Testis (tissue), 3 donors: ENCODE measurements around the gene PRR9. TPM values are rescaled to one million over a fixed set of nuclear protein-coding genes. Genes with fewer than 3 reads are reported as not detected.

Source experiments
- DNase-seq: peaks from one replicate; pipeline ENCODE4 v3.0.0-alpha.2; 2019
- H3K27ac ChIP-seq, 2 donors: fragments of 200-600 bp; sonication (generic); one replicate each; pipeline ENCODE4 v1.5.1; 2019
- H3K27me3 ChIP-seq: fragments of 200-600 bp; sonication (generic); one replicate; pipeline ENCODE4 v1.5.1; 2019
- H3K36me3 ChIP-seq: fragments of 200-600 bp; sonication (generic); one replicate; pipeline ENCODE4 v1.5.1; 2017; ENCODE audit warnings: low read depth; ENCODE audit errors: missing control alignments
- H3K4me1 ChIP-seq: fragments of 200-600 bp; sonication (generic); one replicate; pipeline ENCODE4 v1.5.1; 2019
- H3K4me3 ChIP-seq, 2 donors: fragments of 200-600 bp; sonication (generic); one replicate each; pipeline ENCODE4 v1.5.1; 2017 to 2019
- H3K9me3 ChIP-seq: fragments of 200-600 bp; sonication (generic); one replicate; pipeline ENCODE4 v1.5.1; 2017
- CTCF ChIP-seq, 3 experiments: fragments of 450-650 bp in 2 of 3; fragments of 200-600 bp in 1 of 3; sonication (generic) in 1 of 3; IDR thresholded peaks; one replicate each; pipeline ENCODE4 v1.5.1; 2016 to 2019; ENCODE audit warnings: antibody characterized with exemption in 3 of 3, mild to moderate bottlenecking in 2 of 3, moderate library complexity in 1 of 3
- POLR2A ChIP-seq: fragments of 450-650 bp; IDR thresholded peaks from one replicate; pipeline ENCODE4 v1.6.1; 2017; ENCODE audit warnings: antibody characterized with exemption, mild to moderate bottlenecking, moderate library complexity
- WGBS, 2 donors: methylation state at CpG; one replicate each; pipeline ENCODE4 v1.1.5; 2018; 5-methylcytosine and 5-hydroxymethylcytosine counted together
- intact Hi-C: fragments of 100-400 bp; cut with DNase I; formaldehyde crosslinking; loops from one replicate; pipeline ENCODE4 v1.15.1; 2023; ENCODE audit warnings: low total_unique reads
- polyA plus RNA-seq: library from polyadenylated mRNA; stranded (reverse); fragments of 350-450 nt; fragmentation: Illumina TruSeq; extraction: RNeasy Lipid Tissue Mini Kit (QIAGEN cat#74804); gene quantifications from one replicate; pipeline ENCODE4 v1.2.3, GENCODE V29; 2014; ENCODE audit warnings: low read depth, low replicate concordance; ENCODE audit not compliant: insufficient read depth
- total RNA-seq, 2 donors: library from RNA; depleted of rRNA; stranded (reverse); fragments of >200 nt; gene quantifications; one replicate each; pipeline ENCODE4 v1.2.3, GENCODE V29; 2016

PRR9 gene
- total and polyA plus RNA-seq, 3 donors from 2014 or later, result 0.31 to 3.5 (median 2.8) TPM

GRCh38 chr1:153232553-153232952, 15.2 kb downstream of the PRR9 start:
- Histone ChIP-seq H3K4me1 (no peaks in the 10 kb centered on the region), H3K9me3 (no peaks in the 10 kb centered on the region), H3K36me3 (no peaks in the 10 kb centered on the region), H3K27me3 (no peaks in the 10 kb centered on the region), H3K4me3 (no peak overlapping the region), H3K27ac (no peak overlapping the region)
- intact Hi-C loops, result no loop called here
- 60 to 71% methylated on average over 1 to 3 of the region's 3 CpGs for WGBS, 2 donors
- no peak for TF ChIP-seq POLR2A
- no peak for DNase-seq

GRCh38 chr1:153233448-153233847, 16.1 kb downstream of the PRR9 start:
- no peaks in the 10 kb centered on the region for H3K9me3 ChIP-seq
- H3K4me1 ChIP-seq, result no peaks in the 10 kb centered on the region
- no peak for TF ChIP-seq CTCF (IDR thresholded peaks at IDR 0.05)
- no peak for TF ChIP-seq POLR2A
- H3K27me3 ChIP-seq, result no peaks in the 10 kb centered on the region
- 73 to 86% methylated on average over 1 of the region's 1 CpG for WGBS, 2 donors
- no peak for DNase-seq
- H3K27ac ChIP-seq, result no peak overlapping the region
- H3K36me3 ChIP-seq, result no peaks in the 10 kb centered on the region
- intact Hi-C loops, result no loop called here
- H3K4me3 ChIP-seq, result no peak overlapping the region

GRCh38 chr1:153238527-153238926, 21.1 kb downstream of the PRR9 start:
- no peak for DNase-seq
- Histone ChIP-seq H3K27me3 (no peaks in the 10 kb centered on the region), H3K4me3 (no peak overlapping the region), H3K4me1 (no peaks in the 10 kb centered on the region), H3K36me3 (no peaks in the 10 kb centered on the region), H3K9me3 (no peaks in the 10 kb centered on the region), H3K27ac (no peak overlapping the region)
- 42 to 58% methylated on average over 2 of the region's 2 CpGs for WGBS, 2 donors
- intact Hi-C loops, result no loop called here
- TF ChIP-seq CTCF (IDR thresholded peaks at IDR 0.05) (no peak), POLR2A (no peak)

- H3K9me3 ChIP-seq, result no peaks in the 10 kb centered on the region
- no peak for DNase-seq
- no peak overlapping the region for H3K27ac ChIP-seq
- no peaks in the 10 kb centered on the region for H3K27me3 ChIP-seq
- WGBS, 2 donors, result 88 to 90% methylated on average over 1 of the region's 1 CpG
- no peaks in the 10 kb centered on the region for H3K4me1 ChIP-seq
- intact Hi-C loops, result no loop called here
- TF ChIP-seq CTCF (IDR thresholded peaks at IDR 0.05), result no peak
- TF ChIP-seq POLR2A, result no peak
- H3K36me3 ChIP-seq, result no peaks in the 10 kb centered on the region
- no peak overlapping the region for H3K4me3 ChIP-seq
Measured at GRCh38 chr1:153242160-153242559, 24.8 kb downstream of the PRR9 start.

GRCh38 chr1:153245466-153245865, 28.1 kb downstream of the PRR9 start:
- TF ChIP-seq POLR2A (no peak), CTCF (IDR thresholded peaks at IDR 0.05) (no peak)
- no peaks in the 10 kb centered on the region for H3K4me1 ChIP-seq
- H3K9me3 ChIP-seq, result no peaks in the 10 kb centered on the region
- no peaks in the 10 kb centered on the region for H3K36me3 ChIP-seq
- no peak overlapping the region for H3K4me3 ChIP-seq
- H3K27ac ChIP-seq, result no peak overlapping the region
- 55 to 69% methylated on average over 4 of the region's 4 CpGs for WGBS, 2 donors
- intact Hi-C loops, result no loop called here
- H3K27me3 ChIP-seq, result no peaks in the 10 kb centered on the region
- no peak for DNase-seq
